Endodermal cell (in vitro differentiated cells): ENCODE results near the gene SYPL2. TPM values are rescaled to one million over a fixed set of nuclear protein-coding genes. Genes with fewer than 3 reads are reported as not detected.

Experiments used
- DNase-seq: peaks from one replicate; pipeline ENCODE4 v3.0.0-alpha.2; 2017
- H3K27ac ChIP-seq: 2 replicates; pipeline ENCODE4 v1.5.1; 2013; ENCODE audit warnings: mild to moderate bottlenecking, low read depth, low read length, moderate library complexity
- H3K27me3 ChIP-seq: 2 replicates; pipeline ENCODE4 v1.6.1; 2013; ENCODE audit warnings: mild to moderate bottlenecking, low read length, moderate library complexity; ENCODE audit not compliant: insufficient read depth, control insufficient read depth, poor library complexity, severe bottlenecking
- H3K36me3 ChIP-seq: 2 replicates; pipeline ENCODE4 v1.7.0; 2013; ENCODE audit warnings: mild to moderate bottlenecking, low read length, moderate library complexity; ENCODE audit not compliant: control insufficient read depth, insufficient read depth
- H3K4me1 ChIP-seq: one replicate; pipeline ENCODE4 v1.7.0; 2013; ENCODE audit warnings: low read length; ENCODE audit not compliant: control insufficient read depth, insufficient read depth
- H3K4me3 ChIP-seq: 2 replicates; pipeline ENCODE4 v1.5.1; 2013; ENCODE audit warnings: mild to moderate bottlenecking, low read length, moderate library complexity
- H3K9ac ChIP-seq: 2 replicates; pipeline ENCODE4 v1.6.1; 2013; ENCODE audit warnings: mild to moderate bottlenecking, low read length, moderate library complexity; ENCODE audit not compliant: poor library complexity, severe bottlenecking; ENCODE audit errors: extremely low read depth
- H3K9me3 ChIP-seq: 2 replicates; pipeline ENCODE4 v1.6.1; 2013; ENCODE audit warnings: mild to moderate bottlenecking, low read length, moderate library complexity; ENCODE audit not compliant: control insufficient read depth
- H3K27ac Mint-ChIP-seq: 2 replicates; pipeline ENCODE4 v1.8.0; 2020; ENCODE audit warnings: mixed read lengths
- H3K27me3 Mint-ChIP-seq: 2 replicates; pipeline ENCODE4 v1.8.0; 2021; ENCODE audit warnings: mild to moderate bottlenecking, mixed read lengths; ENCODE audit not compliant: insufficient read depth
- H3K36me3 Mint-ChIP-seq: 2 replicates; pipeline ENCODE4 v1.8.0; 2020; ENCODE audit warnings: low read depth, mixed read lengths
- H3K4me1 Mint-ChIP-seq: 2 replicates; pipeline ENCODE4 v1.8.0; 2020; ENCODE audit warnings: mixed read lengths
- H3K4me3 Mint-ChIP-seq: 2 replicates; pipeline ENCODE4 v1.8.0; 2020; ENCODE audit warnings: mild to moderate bottlenecking, moderate library complexity, mixed read lengths
- H3K9me3 Mint-ChIP-seq: 2 replicates; pipeline ENCODE4 v1.8.0; 2020; ENCODE audit warnings: mild to moderate bottlenecking, mixed read lengths
- WGBS, 2 experiments: methylation state at CpG; one replicate each; pipeline versions ENCODE4 v1.1.5 to v1.1.7; 2013; ENCODE audit warnings: missing lambda C conversion rate in 2 of 2, mixed read lengths in 1 of 2; ENCODE audit not compliant: insufficient coverage in 1 of 2, insufficient read length in 1 of 2; 5-methylcytosine and 5-hydroxymethylcytosine counted together
- long read RNA-seq, 4 experiments: library from polyadenylated mRNA in 2 of 4; library from RNA in 1 of 4; library from capped mRNA in 1 of 4; stranded (forward) in 3 of 4; unstranded in 1 of 4; transcript quantifications; one replicate each; pipeline ENCODE4 v2.0.0, GENCODE V29; 2020 to 2021; ENCODE audit warnings: inconsistent platforms in 1 of 4
- polyA plus RNA-seq, 2 experiments: library from polyadenylated mRNA; stranded (reverse); fragments of 50-300 nt; gene quantifications; one replicate each; pipeline ENCODE4 v1.2.3, GENCODE V29; 2013
- total RNA-seq, 2 donors: library from RNA; stranded (reverse); fragmentation: NEBNext Ultra II Directional in 1 of 2; extraction: Animal tissue kit (Norgen Biotek cat#: 25700) in 1 of 2; gene quantifications; 2 replicates in 1 of 2; 3 replicates in 1 of 2; pipeline ENCODE4 v1.2.1, GENCODE V29; 2021
- TF ChIP-seq, protein P1 (sequence below): fragments of 200-600 bp; sonication (generic); conservative IDR thresholded peaks from 2 replicates; pipeline ENCODE4 v1.5.0; 2021; ENCODE audit warnings: antibody characterized with exemption, mild to moderate bottlenecking

Gene SYPL2
- under 1 TPM in 1 of 2 donors, not detected in 1; 0.64 TPM for total RNA-seq
- 0.25 TPM for polyA plus RNA-seq (2013, experiment 1 of 2)
- polyA plus RNA-seq (2013, experiment 2 of 2), result 0.08 TPM
- long read RNA-seq, experiment 1, result 0 reads
- long read RNA-seq, experiment 2, result 0 reads
- long read RNA-seq, experiment 3, partial matches to known transcripts, result 1 of 2 reads
- long read RNA-seq, experiment 3, other reads (novel, unspliced or antisense), result 1 of 2 reads
- long read RNA-seq, experiment 4, result 0 reads

DNA sequence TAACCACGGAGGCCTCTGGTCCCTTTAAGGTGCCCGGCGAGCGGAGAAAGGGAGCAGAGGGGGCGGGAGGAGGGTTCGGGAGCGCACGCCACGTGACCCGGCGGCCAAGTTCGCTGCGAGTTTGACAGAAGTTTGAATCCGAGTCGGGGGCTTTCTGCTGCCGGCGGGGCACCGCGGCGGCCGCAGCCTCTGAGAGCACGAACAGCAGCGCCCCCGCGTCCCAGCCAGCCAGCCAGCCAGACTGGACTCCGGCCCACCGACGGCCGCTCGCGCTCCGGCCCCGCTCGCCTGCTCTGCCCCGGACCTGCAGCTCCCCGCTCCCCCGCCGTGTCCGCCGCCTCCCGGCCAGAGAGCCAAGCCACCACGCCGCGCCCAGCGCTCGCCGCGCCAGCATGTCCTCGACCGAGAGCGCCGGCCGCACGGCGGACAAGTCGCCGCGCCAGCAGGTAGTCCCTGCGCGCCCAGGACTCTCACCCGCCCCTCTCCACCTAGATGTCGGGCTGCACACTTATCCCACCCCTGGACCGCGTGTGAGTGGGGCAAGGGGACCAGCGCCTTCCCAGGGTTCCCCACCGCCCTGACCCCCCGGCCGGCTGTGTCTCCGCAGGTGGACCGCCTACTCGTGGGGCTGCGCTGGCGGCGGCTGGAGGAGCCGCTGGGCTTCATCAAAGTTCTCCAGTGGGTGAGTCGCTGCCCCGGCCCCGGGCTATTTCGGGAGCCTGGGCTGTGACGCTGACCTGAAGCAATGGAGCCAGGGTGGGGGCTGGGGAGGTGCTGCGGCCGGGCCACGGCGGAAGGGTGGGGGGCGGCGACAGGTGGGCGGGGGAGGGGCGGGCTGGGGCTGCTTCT, at the start of gene SYPL2:
SYPL2 (plus strand) TSS at position 95 of the 849 bp plus-strand sequence; CDS start at position 393, 298 bp downstream.
- TF ChIP-seq, protein P1, sequence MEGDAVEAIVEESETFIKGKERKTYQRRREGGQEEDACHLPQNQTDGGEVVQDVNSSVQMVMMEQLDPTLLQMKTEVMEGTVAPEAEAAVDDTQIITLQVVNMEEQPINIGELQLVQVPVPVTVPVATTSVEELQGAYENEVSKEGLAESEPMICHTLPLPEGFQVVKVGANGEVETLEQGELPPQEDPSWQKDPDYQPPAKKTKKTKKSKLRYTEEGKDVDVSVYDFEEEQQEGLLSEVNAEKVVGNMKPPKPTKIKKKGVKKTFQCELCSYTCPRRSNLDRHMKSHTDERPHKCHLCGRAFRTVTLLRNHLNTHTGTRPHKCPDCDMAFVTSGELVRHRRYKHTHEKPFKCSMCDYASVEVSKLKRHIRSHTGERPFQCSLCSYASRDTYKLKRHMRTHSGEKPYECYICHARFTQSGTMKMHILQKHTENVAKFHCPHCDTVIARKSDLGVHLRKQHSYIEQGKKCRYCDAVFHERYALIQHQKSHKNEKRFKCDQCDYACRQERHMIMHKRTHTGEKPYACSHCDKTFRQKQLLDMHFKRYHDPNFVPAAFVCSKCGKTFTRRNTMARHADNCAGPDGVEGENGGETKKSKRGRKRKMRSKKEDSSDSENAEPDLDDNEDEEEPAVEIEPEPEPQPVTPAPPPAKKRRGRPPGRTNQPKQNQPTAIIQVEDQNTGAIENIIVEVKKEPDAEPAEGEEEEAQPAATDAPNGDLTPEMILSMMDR, result peak; percentile 22
- Histone ChIP-seq H3K4me3 (peak within 1 kb of the TSS; percentile 77), H3K9ac (no peak within 1 kb of the TSS), H3K27me3 (peaks cover 79% of the 10 kb centered on the region), H3K36me3 (no peaks in the 10 kb centered on the region), H3K27ac (no peak within 1 kb of the TSS), H3K9me3 (no peaks in the 10 kb centered on the region), H3K4me1 (no peaks in the 10 kb centered on the region)
- peaks cover 3% of the 10 kb centered on the region for H3K4me1 Mint-ChIP-seq
- peaks cover 83% of the 10 kb centered on the region for H3K27me3 Mint-ChIP-seq
- WGBS, 2 experiments, result 0% methylated on average over 19 to 86 of the region's 88 CpGs
- no peak within 1 kb of the TSS for H3K27ac Mint-ChIP-seq
- DNase-seq, result peak; percentile 85
- peak within 1 kb of the TSS; percentile 56 for H3K4me3 Mint-ChIP-seq
- no peaks in the 10 kb centered on the region for H3K9me3 Mint-ChIP-seq
- no peaks in the 10 kb centered on the region for H3K36me3 Mint-ChIP-seq

DNA sequence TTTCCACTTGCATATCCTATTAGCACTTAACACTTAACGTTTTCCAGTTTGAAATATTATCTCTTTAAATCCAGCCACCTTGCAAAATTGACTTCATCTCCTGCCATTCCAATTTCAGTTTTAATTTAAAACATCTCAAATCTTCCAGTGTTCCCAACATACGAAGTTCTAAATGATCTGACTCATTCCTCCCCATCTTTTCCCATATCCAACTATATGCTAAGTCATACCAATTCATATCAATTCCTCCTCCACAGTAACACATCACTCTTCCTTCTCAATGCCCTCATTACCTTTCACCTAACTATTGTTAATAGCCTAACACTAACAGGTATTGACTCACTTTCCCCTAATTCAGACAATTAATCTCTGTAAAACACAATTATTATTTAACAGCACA, 42.8 kb upstream of the SYPL2 start:
- H3K27ac ChIP-seq, result no peak overlapping the region
- TF ChIP-seq, protein P1, result no peak
- no peaks in the 10 kb centered on the region for H3K4me1 ChIP-seq
- WGBS, 2 experiments, result 84 to 90% methylated on average over 2 of the region's 2 CpGs
- Mint-ChIP-seq H3K27ac (no peak overlapping the region), H3K27me3 (no peaks in the 10 kb centered on the region), H3K36me3 (peaks cover 22% of the 10 kb centered on the region), H3K4me3 (no peak overlapping the region), H3K9me3 (no peaks in the 10 kb centered on the region), H3K4me1 (peaks cover 14% of the 10 kb centered on the region)
- no peaks in the 10 kb centered on the region for H3K27me3 ChIP-seq
- no peaks in the 10 kb centered on the region for H3K9me3 ChIP-seq
- H3K36me3 ChIP-seq, result peaks cover 29% of the 10 kb centered on the region
- H3K9ac ChIP-seq, result no peak overlapping the region
- no peak overlapping the region for H3K4me3 ChIP-seq
- DNase-seq, result no peak

DNA sequence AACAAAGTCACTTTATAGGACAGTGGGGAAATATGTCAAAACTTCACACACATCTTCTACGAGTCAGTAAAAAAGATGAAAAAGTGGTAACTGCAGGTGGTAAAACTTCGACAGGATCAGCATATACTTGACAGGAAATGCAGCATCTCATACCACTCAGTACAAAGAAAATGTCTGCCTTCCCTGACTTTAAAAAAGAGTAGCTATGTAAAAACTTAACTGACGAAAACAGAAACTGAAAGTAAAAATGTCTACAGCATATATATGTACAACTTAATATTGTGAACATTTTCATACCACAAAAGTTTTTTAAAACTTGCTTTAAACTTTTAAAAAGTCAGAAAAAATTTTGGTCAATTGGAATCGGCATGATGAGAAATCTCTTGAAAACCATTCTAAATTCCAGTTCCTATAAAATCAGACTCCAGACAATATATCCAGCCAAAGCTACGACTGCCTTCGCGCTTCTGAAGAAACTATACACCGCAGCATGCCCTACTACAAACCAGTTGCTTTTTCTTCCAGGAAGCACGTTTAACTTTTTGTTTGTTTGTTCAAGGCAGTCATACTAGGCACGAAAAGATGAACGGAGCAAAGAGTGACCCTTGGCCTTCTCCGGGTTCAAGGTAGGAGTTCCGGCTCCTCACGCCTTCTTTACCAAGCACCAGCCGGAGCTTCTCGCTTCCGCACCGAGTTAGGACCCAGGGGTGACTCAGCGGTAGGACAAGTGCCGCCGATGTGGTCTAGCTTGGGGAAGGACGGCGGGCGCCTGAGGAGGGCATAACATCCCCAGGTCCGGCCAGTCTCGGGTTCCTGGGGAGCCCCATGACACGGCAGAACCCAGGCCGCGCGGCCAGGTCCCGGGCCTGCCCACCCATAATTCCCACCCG, 40.7 kb upstream of the SYPL2 start:
- Mint-ChIP-seq H3K4me3 (peak overlapping the region; percentile 87), H3K27me3 (no peaks in the 10 kb centered on the region), H3K27ac (peak overlapping the region; percentile 95), H3K4me1 (peaks cover 14% of the 10 kb centered on the region), H3K9me3 (no peaks in the 10 kb centered on the region), H3K36me3 (peaks cover 7% of the 10 kb centered on the region)
- Histone ChIP-seq H3K9ac (peak overlapping the region; percentile 72), H3K27me3 (no peaks in the 10 kb centered on the region), H3K27ac (peak overlapping the region; percentile 14), H3K9me3 (no peaks in the 10 kb centered on the region), H3K4me1 (no peaks in the 10 kb centered on the region), H3K4me3 (peak overlapping the region; percentile 90), H3K36me3 (peaks cover 15% of the 10 kb centered on the region)
- TF ChIP-seq, protein P1, result no peak
- DNase-seq, result no peak
- 1 to 3% methylated on average over 22 to 32 of the region's 32 CpGs for WGBS, 2 experiments
